Stimulated activated CD4-positive, alpha-beta T cell treated with anti-CD3 and anti-CD28 coated beads, Interleukin-15, amount 100 ng/mL, for 24 hours (primary cell): ENCODE results near the gene NVL.
A peak's percentile ranks its signal among the peaks of the same experiment; 100 is the strongest.

Experiments used
- DNase-seq: peaks from one replicate; pipeline ENCODE4 v3.0.0-alpha.2; 2020

Gene NVL

DNA sequence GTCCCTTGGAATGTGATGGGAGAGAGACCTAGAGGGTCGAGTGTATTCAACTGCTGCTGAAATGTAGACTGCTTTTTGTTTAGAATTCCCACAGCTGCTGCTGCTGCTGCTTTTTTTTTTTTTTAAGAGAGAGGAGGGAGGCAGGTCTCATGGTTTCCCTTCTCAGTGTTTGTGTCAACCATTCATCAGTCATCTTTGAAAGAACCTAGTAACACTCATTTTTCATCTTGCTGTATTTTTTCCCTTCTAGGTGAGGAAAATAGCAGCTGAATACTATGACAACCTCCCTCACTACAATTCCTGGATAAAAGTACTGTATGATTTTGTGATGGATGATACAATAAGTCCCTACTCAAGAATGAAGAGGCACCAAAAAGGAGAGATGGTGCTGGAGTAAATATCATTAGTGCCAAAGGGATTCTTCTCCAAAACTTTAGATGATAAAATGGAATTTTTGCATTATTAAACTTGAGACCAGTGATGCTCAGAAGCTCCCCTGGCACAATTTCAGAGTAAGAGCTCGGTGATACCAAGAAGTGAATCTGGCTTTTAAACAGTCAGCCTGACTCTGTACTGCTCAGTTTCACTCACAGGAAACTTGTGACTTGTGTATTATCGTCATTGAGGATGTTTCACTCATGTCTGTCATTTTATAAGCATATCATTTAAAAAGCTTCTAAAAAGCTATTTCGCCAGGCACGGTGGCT, 137.7 kb downstream of the NVL start:
- no peak for DNase-seq

DNA sequence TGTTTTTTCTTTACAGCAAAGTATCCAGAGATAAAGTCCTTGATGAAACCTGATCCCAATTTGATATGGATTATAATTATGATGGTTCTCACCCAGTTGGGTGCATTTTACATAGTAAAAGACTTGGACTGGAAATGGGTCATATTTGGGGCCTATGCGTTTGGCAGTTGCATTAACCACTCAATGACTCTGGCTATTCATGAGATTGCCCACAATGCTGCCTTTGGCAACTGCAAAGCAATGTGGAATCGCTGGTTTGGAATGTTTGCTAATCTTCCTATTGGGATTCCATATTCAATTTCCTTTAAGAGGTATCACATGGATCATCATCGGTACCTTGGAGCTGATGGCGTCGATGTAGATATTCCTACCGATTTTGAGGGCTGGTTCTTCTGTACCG, 140.4 kb downstream of the NVL start:
- DNase-seq: no peak

DNA sequence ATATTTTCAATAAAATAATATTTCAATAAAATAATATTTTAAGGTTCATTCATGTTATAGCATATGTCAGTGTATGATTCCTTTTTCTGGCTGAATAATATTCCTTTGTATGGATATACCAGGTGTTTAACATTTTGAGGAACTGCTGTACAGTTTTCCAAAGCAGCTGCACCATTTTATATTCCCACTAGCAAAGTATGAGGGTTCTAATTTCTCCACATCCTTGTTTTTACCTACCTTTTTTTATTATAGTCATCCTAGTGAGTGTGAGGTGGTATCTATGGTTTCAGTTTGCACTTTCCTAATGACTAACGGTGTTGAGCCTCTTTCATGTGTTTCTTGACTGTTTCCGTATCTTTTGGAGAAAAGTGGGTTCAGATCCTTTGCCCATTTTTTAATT, 141.7 kb downstream of the NVL start:
- DNase-seq: no peak

DNA sequence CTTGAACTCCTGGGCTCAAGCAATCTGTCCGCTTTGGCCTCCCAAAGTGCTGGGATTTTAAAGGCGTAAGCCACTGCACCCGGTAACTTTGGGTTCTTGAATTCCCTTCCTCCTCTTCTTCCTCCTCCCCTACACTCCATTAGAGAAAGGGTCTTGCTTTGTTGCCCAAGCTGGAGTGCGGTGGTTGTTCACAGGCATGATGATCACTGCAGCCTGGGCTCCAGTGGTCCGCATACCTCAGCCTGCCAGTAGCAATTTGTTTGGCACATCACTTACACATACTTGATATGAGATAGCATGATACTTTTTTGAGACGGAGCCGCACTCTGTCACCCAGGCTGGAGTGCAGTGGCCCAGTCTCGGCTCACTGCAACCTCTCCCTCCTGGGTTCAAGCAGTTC, 144.8 kb downstream of the NVL start:
- DNase-seq: no peak

DNA sequence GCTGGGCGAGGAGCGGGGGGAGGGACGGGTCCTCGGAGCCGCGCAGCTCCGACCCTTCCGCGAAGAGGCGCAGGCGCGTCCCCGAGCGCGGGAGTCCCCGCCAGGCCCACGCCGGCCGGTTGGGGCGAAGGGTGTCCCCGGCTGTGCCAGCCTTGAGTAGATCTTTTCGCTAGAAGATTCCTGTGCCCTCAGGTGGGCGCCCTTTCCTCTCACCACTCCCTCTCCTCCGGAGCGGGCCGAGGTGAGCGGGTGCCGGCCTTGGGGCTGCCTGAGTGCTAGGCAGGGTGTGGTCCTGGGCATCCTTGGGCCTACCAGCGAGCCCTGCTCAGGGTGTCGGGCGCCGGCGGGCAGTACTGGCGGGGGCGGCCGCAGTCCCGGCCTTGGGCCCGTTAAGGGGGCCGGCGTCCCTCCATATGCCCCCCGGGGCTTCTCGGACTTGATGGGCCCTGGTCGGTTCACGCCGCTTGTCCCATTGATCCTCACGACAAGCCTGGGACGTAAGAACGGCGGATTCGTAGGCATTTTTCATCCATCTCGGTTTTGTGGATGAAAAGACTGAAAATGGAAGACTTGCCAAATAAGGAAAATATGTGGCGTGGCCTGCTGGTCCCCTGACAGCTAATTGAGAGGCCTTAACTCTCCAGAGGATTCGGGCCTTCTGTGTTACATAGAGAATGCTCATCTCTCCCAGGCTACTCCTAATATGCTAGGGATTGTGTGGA, 146.2 kb downstream of the NVL start:
- peak; percentile 78 for DNase-seq

DNA sequence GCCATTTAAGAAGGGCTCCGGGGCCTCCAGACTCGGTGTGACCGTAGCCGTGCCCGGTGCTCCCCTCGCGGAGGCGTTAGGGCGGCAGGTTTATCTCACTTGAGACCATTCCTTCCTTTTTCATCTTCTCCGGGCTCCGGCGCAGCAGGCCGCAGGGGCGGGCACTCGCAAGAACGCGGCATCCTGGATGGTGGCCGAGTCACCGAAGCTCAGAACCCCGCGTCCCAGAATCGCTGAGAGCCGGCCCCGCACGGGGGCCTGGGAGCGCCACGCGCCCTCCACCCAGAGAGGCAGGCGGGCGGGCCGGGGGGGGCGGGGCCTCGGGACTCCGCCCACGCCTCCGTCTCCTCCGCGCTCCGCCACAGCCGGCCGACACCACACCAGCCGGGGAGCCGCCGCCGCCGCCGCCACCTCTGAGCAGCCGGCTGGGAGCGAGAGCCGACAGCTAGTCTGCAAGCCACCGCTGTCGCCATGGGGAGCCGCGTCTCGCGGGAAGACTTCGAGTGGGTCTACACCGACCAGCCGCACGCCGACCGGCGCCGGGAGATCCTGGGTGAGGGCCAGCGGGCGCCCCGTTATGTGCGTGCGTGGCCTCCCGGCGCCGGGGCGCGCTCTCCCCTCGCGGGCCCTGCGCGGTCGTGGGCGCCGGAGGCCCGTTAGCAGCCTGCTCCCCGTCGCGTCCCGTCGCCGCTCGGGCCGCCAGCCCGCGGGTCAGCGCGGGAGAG, 146.9 kb downstream of the NVL start, which contains the start of gene DEGS1:
TSS of gene DEGS1 (plus strand) at position 375 of the 725 bp plus-strand sequence. CDS start at position 472, 97 bp downstream.
- DNase-seq: peak; percentile 84

DNA sequence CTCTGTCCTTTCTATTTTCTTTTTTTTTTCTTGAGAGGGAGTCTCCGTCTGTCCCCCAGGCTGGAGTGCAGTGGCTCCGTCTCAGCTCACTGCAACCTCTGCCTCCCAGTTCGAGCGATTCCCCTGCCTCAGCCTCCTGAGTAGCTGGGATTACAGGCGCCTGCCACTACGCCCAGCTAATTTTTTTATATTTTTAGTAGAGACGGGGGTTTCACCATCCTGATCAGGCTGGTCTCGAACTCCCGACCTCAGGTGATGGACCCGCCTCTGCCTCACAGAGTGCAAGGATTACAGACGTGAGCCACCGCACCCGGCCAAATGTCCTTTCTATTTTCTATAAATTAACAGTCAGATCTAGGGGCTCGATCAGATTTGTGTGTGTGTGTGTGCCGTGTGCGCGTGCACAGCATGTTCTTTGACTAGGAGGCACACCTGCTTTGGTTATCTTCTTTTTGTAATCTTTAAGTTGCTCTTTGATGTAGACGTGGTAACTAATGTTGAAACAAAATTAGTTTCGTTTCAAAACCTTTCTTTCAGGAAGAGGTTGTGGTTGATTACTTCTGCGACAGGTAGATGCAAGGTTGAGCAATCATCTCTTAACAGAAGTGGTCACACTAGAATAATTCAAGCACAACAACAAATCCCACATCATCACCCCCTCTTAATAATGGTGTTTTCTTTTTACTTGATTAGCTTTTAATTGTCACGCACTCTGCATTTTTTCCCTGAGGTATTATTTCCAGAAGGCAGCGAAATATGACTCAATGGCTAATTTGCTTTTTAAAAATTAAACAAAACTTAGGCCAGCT, 147.7 kb downstream of the NVL start:
- DNase-seq: peak; percentile 64

DNA sequence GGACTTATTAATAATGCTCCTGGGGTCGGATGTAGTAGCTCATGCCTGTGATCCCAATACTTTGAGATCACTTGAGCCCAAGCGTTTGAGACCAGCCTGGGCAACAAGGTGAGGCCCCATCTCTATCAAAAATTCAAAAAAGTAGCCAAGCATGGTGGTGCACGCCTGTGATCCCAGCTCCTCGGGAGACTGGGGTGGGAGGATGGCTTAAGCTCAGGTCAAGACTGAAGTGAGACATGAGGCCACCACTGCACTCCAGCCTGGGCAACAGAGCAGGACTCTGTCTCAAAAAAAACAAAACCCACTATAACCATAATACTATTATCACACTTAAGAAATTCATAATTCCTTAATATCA, 148.5 kb downstream of the NVL start:
- DNase-seq: no peak

DNA sequence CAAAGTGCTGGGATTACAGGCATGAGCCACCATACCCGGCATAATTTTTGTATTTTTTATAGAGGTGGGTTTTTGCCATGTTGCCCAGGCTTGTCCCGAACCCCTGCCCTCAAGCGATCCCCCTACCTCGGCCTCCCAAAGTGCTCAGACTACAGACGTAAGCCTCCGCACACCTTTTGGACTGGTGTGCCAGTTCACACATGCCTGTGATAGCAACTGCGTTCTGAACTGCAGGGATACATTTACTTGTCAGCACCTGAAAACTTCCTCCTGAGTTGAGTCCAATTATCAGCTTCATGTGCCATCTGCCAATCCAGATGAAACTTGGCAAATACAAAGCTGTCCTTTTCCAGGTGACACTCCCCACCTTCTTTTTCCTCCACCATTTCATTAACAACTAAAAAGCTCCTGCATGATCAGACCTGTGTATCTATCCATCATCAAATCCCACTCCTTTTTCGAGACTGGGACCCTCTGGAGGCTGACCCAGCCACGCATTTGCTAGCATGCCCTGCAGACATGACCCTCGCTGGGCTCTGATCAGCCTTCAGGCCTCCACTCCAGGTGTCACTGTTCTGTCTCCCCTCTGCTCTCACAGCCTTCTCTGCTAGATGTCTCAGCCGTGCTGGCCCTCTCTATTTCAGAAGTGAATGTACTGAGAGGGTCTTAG, 149.1 kb downstream of the NVL start:
- no peak for DNase-seq

DNA sequence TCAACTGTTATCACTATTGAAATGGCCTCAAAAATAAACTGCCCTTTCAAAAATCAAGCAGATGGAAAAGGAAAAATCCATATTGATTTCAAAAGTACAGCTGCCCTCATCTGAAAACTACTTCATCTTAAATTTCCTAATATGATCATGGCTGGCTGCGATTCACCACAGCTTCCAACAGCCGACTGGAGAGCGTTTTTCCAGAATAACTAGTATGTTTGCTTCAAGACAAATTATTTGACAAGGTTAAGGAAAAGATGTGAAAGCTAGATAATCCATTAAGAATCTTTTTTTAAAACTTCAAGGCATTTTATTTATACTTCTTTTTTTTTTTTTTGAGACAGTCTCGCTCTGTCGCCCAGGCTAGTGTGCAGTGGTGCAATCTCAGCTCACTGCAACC, 151.1 kb downstream of the NVL start:
- DNase-seq: no peak

DNA sequence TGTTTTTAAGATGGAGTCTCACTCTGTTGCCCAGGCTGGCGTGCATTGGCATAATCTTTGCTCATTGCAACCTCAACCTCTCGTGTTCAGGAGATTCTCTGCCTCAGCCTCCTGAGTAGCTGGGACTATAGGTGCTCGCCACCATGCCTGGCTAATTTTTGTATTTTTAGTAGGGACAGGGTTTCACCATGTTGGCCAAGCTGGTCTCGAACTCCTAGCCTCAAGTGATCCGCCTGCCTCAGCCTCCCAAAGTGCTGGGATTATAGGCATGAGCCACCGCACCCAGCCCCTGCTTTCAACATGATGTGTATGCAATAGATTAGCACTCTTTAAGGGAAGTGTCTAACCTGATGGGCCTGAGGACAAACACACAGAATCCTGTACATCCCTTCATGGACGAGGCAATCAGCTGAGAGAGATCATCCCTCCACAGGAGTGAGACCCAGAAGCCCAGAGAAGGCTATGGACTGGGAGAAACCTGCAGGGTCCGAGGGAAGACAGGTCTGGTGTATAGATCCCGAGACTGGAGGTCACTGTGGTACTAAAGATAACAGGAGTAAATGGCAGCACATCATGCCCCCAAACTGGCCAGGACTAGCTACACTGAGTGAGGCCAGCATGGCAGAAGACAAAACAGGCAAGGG, 152.5 kb downstream of the NVL start:
- no peak for DNase-seq
